ENCODE data around the gene TMEM184A.

DNA sequence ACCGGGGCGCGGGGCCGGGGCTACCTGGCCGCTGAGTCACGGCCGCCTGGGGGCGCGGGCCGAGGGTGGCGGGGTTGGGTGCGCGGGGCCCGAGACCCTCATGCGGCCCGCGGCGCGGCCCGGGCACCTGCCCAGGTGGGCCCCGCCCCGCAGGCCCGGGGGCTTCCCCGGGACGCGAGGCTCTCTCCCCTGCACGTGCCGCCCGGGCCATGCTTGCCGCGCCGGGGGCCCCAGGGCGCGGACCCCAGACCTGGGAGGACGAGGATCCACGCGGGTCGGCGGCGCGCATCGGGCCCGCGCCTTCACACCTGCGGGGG, 25.1 kb downstream of the TMEM184A start:
- TF ChIP-seq, protein P1, sequence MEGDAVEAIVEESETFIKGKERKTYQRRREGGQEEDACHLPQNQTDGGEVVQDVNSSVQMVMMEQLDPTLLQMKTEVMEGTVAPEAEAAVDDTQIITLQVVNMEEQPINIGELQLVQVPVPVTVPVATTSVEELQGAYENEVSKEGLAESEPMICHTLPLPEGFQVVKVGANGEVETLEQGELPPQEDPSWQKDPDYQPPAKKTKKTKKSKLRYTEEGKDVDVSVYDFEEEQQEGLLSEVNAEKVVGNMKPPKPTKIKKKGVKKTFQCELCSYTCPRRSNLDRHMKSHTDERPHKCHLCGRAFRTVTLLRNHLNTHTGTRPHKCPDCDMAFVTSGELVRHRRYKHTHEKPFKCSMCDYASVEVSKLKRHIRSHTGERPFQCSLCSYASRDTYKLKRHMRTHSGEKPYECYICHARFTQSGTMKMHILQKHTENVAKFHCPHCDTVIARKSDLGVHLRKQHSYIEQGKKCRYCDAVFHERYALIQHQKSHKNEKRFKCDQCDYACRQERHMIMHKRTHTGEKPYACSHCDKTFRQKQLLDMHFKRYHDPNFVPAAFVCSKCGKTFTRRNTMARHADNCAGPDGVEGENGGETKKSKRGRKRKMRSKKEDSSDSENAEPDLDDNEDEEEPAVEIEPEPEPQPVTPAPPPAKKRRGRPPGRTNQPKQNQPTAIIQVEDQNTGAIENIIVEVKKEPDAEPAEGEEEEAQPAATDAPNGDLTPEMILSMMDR (IDR thresholded peaks at IDR 0.05), result no peak
- no peak for TF ChIP-seq EZH2 (IDR thresholded peaks at IDR 0.05; ENCODE audit: borderline replicate concordance, insufficient read depth, low read depth, low read length, poor library complexity, severe bottlenecking)

All from B cell (primary cell).